ENCODE results near the gene FSHR. TPM values are rescaled to one million over a fixed set of nuclear protein-coding genes. Genes with fewer than 3 reads are reported as not detected.

The FSHR gene
- total and polyA plus RNA-seq, 7 donors = not detected

DNA sequence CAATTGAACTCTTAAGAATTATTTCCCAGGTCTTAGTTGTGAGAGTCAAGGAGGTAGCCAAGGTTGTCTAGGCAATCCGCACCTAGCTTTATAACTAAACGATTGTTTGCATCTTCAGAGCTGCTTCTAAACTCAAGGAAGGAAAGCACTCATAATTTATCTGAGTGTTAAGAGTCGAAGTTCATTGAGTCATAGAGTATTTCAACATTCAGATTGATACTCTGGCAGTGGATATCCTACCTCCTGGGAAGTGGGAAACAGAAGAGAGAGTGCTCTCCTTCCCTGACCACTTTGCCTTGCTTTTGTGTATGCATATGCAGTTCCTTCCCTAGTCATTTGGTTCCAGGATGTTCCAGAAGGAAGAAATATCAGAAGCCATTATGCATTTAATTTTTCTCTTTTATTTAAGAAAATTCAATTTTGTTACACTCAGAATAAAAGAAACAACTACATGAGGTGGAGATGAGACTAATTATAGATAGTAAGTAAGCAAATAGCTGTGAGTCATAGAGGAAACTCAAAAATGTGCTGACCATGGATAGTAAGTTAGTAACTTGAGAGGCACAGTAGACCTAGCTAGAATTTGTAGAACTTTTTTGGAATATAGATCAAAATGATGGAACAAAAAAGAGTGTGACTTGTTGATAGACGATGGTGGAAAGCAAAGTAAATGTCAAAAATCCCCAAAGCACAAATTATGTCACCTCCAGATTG, 35.4 kb upstream of the FSHR start:
- Histone ChIP-seq H3K4me1 (no peaks in the 10 kb centered on the region), H3K27me3 (no peaks in the 10 kb centered on the region), H3K27ac (no peak overlapping the region), H3K36me3 (no peaks in the 10 kb centered on the region), H3K4me3 (no peak overlapping the region), H3K9me3 (no peaks in the 10 kb centered on the region)
- intact Hi-C loops (cut with DNase I) = no loop called here
- TF ChIP-seq POLR2AphosphoS5 (IDR thresholded peaks at IDR 0.05) = no peak
- no peak for TF ChIP-seq POLR2A (IDR thresholded peaks at IDR 0.05)
- TF ChIP-seq, protein P1, sequence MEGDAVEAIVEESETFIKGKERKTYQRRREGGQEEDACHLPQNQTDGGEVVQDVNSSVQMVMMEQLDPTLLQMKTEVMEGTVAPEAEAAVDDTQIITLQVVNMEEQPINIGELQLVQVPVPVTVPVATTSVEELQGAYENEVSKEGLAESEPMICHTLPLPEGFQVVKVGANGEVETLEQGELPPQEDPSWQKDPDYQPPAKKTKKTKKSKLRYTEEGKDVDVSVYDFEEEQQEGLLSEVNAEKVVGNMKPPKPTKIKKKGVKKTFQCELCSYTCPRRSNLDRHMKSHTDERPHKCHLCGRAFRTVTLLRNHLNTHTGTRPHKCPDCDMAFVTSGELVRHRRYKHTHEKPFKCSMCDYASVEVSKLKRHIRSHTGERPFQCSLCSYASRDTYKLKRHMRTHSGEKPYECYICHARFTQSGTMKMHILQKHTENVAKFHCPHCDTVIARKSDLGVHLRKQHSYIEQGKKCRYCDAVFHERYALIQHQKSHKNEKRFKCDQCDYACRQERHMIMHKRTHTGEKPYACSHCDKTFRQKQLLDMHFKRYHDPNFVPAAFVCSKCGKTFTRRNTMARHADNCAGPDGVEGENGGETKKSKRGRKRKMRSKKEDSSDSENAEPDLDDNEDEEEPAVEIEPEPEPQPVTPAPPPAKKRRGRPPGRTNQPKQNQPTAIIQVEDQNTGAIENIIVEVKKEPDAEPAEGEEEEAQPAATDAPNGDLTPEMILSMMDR (IDR thresholded peaks at IDR 0.05) = no peak
- TF ChIP-seq EP300 (IDR thresholded peaks at IDR 0.05) = no peak
- WGBS, 2 donors = 41 to 64% methylated on average over 4 of the region's 4 CpGs
- DNase-seq = no peak

DNA sequence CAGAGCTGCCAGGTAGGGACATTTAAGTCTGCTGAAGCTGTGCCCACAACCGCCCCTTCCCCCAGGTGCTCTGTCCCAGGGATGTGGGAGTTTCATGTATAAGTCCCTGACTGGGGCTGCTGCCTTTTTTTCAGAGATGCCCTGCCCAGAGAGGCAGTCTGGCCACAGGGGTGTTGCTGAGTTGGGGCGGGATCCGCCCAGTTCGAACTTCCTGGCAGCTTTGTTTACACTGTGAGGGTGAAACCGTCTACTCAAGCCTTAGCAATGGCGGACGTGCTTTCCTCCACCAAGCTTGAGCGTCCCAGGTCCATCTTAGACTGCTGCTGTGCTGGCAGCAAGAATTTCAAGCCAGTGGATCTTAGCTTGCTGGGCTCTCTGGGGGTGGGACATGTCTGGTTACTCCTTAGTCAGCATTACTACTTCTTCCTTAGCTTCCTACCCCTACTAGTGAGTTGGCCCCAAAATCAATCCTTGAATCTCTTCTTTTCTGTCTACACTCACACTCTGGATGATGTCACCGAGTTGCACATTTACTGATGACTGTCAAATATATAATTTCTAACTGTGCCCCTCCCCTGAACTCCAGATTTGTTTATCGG, 31.8 kb upstream of the FSHR start:
- no peaks in the 10 kb centered on the region for H3K4me1 ChIP-seq
- H3K27ac ChIP-seq = no peak overlapping the region
- intact Hi-C loops (cut with DNase I) = no loop called here
- 81 to 86% methylated on average over 10 of the region's 10 CpGs for WGBS, 2 donors
- no peaks in the 10 kb centered on the region for H3K27me3 ChIP-seq
- TF ChIP-seq POLR2AphosphoS5 (IDR thresholded peaks at IDR 0.05) (no peak), EP300 (IDR thresholded peaks at IDR 0.05) (no peak), POLR2A (IDR thresholded peaks at IDR 0.05) (no peak)
- TF ChIP-seq, protein P1 (IDR thresholded peaks at IDR 0.05) = no peak
- H3K36me3 ChIP-seq = no peaks in the 10 kb centered on the region
- DNase-seq = no peak
- no peak overlapping the region for H3K4me3 ChIP-seq
- no peaks in the 10 kb centered on the region for H3K9me3 ChIP-seq

DNA sequence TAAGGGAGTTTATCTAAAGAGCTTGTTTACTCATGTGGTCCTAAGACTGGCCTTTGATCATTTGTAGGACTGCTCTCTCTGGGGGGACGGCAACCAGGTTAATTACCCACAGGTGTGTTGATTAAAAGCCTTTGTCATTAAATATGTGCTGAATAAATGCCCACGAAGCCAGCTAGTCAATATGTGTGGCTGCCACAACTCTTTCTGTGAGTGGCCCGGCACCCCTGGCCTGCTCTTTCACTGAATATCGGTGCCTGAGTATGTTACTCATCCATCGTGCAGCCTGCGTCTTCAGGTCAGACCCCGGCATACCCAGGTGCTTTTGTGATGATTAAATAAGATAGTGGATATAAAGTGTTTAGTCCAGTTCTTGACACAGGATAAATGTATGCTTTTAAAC, 24.3 kb upstream of the FSHR start:
- Histone ChIP-seq H3K36me3 (no peaks in the 10 kb centered on the region), H3K4me1 (no peaks in the 10 kb centered on the region), H3K27ac (no peak overlapping the region), H3K4me3 (no peak overlapping the region), H3K27me3 (no peaks in the 10 kb centered on the region), H3K9me3 (no peaks in the 10 kb centered on the region)
- TF ChIP-seq POLR2AphosphoS5 (IDR thresholded peaks at IDR 0.05) = no peak
- no peak for TF ChIP-seq EP300 (IDR thresholded peaks at IDR 0.05)
- no peak for DNase-seq
- intact Hi-C loops (cut with DNase I) = no loop called here
- WGBS, 2 donors = 69 to 84% methylated on average over 7 of the region's 7 CpGs

DNA sequence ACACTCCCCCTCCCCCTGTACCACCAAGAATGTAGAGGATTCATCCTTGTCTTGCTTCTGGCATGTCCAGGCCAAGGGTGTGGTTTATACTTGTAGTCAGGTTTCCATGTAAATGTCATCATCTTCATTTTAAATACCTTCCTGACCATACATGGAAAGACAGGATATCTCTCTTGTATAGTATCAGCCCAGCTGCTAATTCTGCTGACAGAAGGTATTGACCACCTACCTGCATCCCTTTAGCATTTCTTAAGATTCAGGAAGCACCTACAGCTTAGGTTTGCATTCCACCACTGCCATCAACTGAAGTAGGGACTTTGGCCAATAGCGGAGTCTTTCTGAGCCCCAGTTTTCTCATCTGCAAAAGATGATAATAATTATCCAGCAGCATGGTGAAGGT, 22.9 kb upstream of the FSHR start:
- intact Hi-C loops (cut with DNase I) = no loop called here
- H3K36me3 ChIP-seq = no peaks in the 10 kb centered on the region
- H3K4me3 ChIP-seq = no peak overlapping the region
- WGBS, 2 donors = 95 to 99% methylated on average over 1 of the region's 1 CpG
- no peak overlapping the region for H3K27ac ChIP-seq
- H3K27me3 ChIP-seq = no peaks in the 10 kb centered on the region
- DNase-seq = no peak
- H3K4me1 ChIP-seq = no peaks in the 10 kb centered on the region
- TF ChIP-seq POLR2AphosphoS5 (IDR thresholded peaks at IDR 0.05) (no peak), POLR2A (IDR thresholded peaks at IDR 0.05) (no peak), EP300 (IDR thresholded peaks at IDR 0.05) (no peak)
- TF ChIP-seq, protein P1 (IDR thresholded peaks at IDR 0.05) = no peak
- no peaks in the 10 kb centered on the region for H3K9me3 ChIP-seq

DNA sequence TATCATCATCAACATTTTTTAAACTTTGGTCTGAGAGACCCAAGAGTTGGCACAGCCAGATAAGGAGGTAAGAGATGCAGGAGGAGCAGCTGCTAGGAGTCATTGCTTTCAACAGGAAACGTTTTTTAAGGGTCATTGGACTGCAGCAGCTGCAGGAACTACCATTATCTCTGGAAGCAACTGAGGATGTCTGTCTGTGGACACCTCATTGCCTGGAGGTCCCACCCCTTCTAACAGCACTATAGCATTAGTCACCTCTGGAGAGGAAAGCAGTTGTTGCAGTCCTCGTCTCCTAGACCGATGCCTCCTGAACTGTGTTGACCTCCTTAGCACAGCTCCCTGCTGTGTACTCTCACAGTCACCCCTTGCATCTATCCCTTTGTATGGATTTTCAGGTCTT, 21.5 kb upstream of the FSHR start:
- H3K27ac ChIP-seq = no peak overlapping the region
- DNase-seq = no peak
- H3K4me1 ChIP-seq = no peaks in the 10 kb centered on the region
- no peak overlapping the region for H3K4me3 ChIP-seq
- TF ChIP-seq POLR2AphosphoS5 (IDR thresholded peaks at IDR 0.05) (no peak), EP300 (IDR thresholded peaks at IDR 0.05) (no peak), POLR2A (IDR thresholded peaks at IDR 0.05) (no peak)
- TF ChIP-seq, protein P1 (IDR thresholded peaks at IDR 0.05) = no peak
- intact Hi-C loops (cut with DNase I) = no loop called here
- no peaks in the 10 kb centered on the region for H3K27me3 ChIP-seq
- H3K36me3 ChIP-seq = no peaks in the 10 kb centered on the region
- WGBS, 2 donors = 68 to 69% methylated on average over 3 of the region's 3 CpGs
- H3K9me3 ChIP-seq = no peaks in the 10 kb centered on the region

Data from sigmoid colon (tissue), 7 donors.